Measurements from ENCODE around the gene WSCD2.

- TF ChIP-seq CTCF (IDR thresholded peaks at IDR 0.05): no peak
- TF ChIP-seq POLR2A (IDR thresholded peaks at IDR 0.05): no peak
Observed at GRCh38 chr12:108131035-108131434, 1.9 kb downstream of the WSCD2 start.

Data from breast epithelium (tissue), 3 donors.